RWPE2 (cell line): ENCODE measurements around the gene GAS5.
"Not testable (repeated sequence)": the region's sequence is repeated elsewhere in the genome, so short reads cannot be mapped to it uniquely, and the experiment has no call there.

Experiments
- ATAC-seq: fragments of 200-7000 bp; cut with Tn5 transposase; 3 replicates; pipeline ENCODE4 v1.9.1; 2021; ENCODE audit warnings: low read depth
- DNase-seq: peaks from one replicate; pipeline ENCODE4 v3.0.0-alpha.2; 2020; ENCODE audit warnings: low spot score
- H3K27ac ChIP-seq: fragments of 450-650 bp; 2 replicates; pipeline ENCODE4 v1.5.1; 2017; ENCODE audit warnings: mild to moderate bottlenecking; ENCODE audit not compliant: poor library complexity, severe bottlenecking
- H3K27me3 ChIP-seq: fragments of 250-450 bp; sonication (Bioruptor Pico); 2 replicates; pipeline ENCODE4 v1.5.1; 2021; ENCODE audit warnings: mild to moderate bottlenecking, moderate library complexity; ENCODE audit not compliant: insufficient read depth, poor library complexity, severe bottlenecking
- H3K36me3 ChIP-seq: fragments of 250-450 bp; sonication (Bioruptor Pico); 2 replicates; pipeline ENCODE4 v1.5.1; 2020; ENCODE audit warnings: low read depth, mild to moderate bottlenecking, moderate library complexity
- H3K4me1 ChIP-seq: fragments of 250-450 bp; sonication (Bioruptor Pico); 2 replicates; pipeline ENCODE4 v1.5.1; 2021; ENCODE audit warnings: mild to moderate bottlenecking, moderate library complexity; ENCODE audit not compliant: insufficient read depth, poor library complexity, severe bottlenecking
- H3K4me3 ChIP-seq: fragments of 250-450 bp; sonication (Bioruptor Pico); 2 replicates; pipeline ENCODE4 v1.5.1; 2021; ENCODE audit warnings: mild to moderate bottlenecking, moderate library complexity; ENCODE audit not compliant: severe bottlenecking
- H3K9me3 ChIP-seq: fragments of 250-450 bp; sonication (Bioruptor Pico); 2 replicates; pipeline ENCODE4 v1.5.1; 2021; ENCODE audit warnings: mild to moderate bottlenecking, moderate library complexity; ENCODE audit not compliant: severe bottlenecking
- CTCF ChIP-seq: fragments of 450-650 bp; IDR thresholded peaks from one replicate; pipeline ENCODE4 v1.5.1; 2017; ENCODE audit warnings: mild to moderate bottlenecking, moderate library complexity; ENCODE audit not compliant: poor library complexity, severe bottlenecking

The GAS5 gene

GRCh38 chr1:173884701-173885100 lies 16.9 kb upstream of the GAS5 start:
- Histone ChIP-seq H3K4me3 (no peak overlapping the region), H3K27me3 (no peaks in the 10 kb centered on the region), H3K4me1 (no peaks in the 10 kb centered on the region), H3K9me3 (no peaks in the 10 kb centered on the region), H3K36me3 (peaks cover 20% of the 10 kb centered on the region), H3K27ac (no peak overlapping the region)
- no peak for DNase-seq
- TF ChIP-seq CTCF, result no peak
- no peak for ATAC-seq

GRCh38 chr1:173881117-173881516 lies 13.3 kb upstream of the GAS5 start:
- H3K36me3 ChIP-seq, result peaks cover 15% of the 10 kb centered on the region
- H3K4me1 ChIP-seq, H3K27ac ChIP-seq, H3K27me3 ChIP-seq, ATAC-seq, DNase-seq, H3K4me3 ChIP-seq, H3K9me3 ChIP-seq: not testable (repeated sequence)

GRCh38 chr1:173878251-173878650 lies 10.5 kb upstream of the GAS5 start:
- DNase-seq (no peak), ATAC-seq (no peak)
- TF ChIP-seq CTCF, result no peak
- Histone ChIP-seq H3K27me3 (no peaks in the 10 kb centered on the region), H3K4me3 (no peak overlapping the region), H3K4me1 (no peaks in the 10 kb centered on the region), H3K9me3 (no peaks in the 10 kb centered on the region), H3K36me3 (peaks cover 26% of the 10 kb centered on the region), H3K27ac (no peak overlapping the region)

GRCh38 chr1:173876732-173877131 lies 8.9 kb upstream of the GAS5 start:
- H3K27me3 ChIP-seq, result no peaks in the 10 kb centered on the region
- ATAC-seq (no peak), DNase-seq (no peak)
- no peaks in the 10 kb centered on the region for H3K9me3 ChIP-seq
- TF ChIP-seq CTCF, result no peak
- no peak overlapping the region for H3K4me3 ChIP-seq
- H3K4me1 ChIP-seq, result no peaks in the 10 kb centered on the region
- no peak overlapping the region for H3K27ac ChIP-seq
- H3K36me3 ChIP-seq, result peaks cover 34% of the 10 kb centered on the region

GRCh38 chr1:173871500-173871899 lies 3.7 kb upstream of the GAS5 start:
- TF ChIP-seq CTCF, result no peak
- Histone ChIP-seq H3K36me3 (peaks cover 44% of the 10 kb centered on the region), H3K4me3 (no peak overlapping the region), H3K4me1 (peaks cover 6% of the 10 kb centered on the region), H3K27ac (no peak overlapping the region), H3K9me3 (no peaks in the 10 kb centered on the region), H3K27me3 (no peaks in the 10 kb centered on the region)
- DNase-seq (no peak), ATAC-seq (no peak)
